Transverse colon (tissue), 4 donors: ENCODE measurements around the gene HS2ST1. TPM values are rescaled to one million over a fixed set of nuclear protein-coding genes. Genes with fewer than 3 reads are reported as not detected.

Experiments used
- DNase-seq: peaks from one replicate; pipeline ENCODE4 v3.0.0-alpha.2; 2019
- H3K27ac ChIP-seq, 4 donors: fragments of 200-600 bp; sonication (generic); 2 replicates each; pipeline ENCODE4 v1.5.1; 2016 to 2018; ENCODE audit warnings: inconsistent platforms in 4 of 4
- H3K27me3 ChIP-seq: fragments of 200-600 bp; sonication (generic); 2 replicates; pipeline ENCODE4 v1.5.1; 2017; ENCODE audit warnings: inconsistent platforms
- H3K36me3 ChIP-seq, 4 donors: fragments of 200-600 bp; sonication (generic); 2 replicates each; pipeline ENCODE4 v1.5.1; 2017 to 2019; ENCODE audit warnings: inconsistent platforms in 4 of 4
- H3K4me1 ChIP-seq, 4 donors: fragments of 200-600 bp; sonication (generic); 2 replicates each; pipeline ENCODE4 v1.5.1; 2017 to 2020; ENCODE audit warnings: inconsistent platforms in 4 of 4
- H3K4me3 ChIP-seq, 4 donors: fragments of 200-600 bp; sonication (generic); 1 replicate in 1 of 4; 2 replicates in 3 of 4; pipeline versions ENCODE4 v1.5.1 to v1.6.1; 2017 to 2019; ENCODE audit warnings: inconsistent platforms in 4 of 4
- H3K9me3 ChIP-seq, 2 donors: fragments of 200-600 bp; sonication (generic); 2 replicates each; pipeline ENCODE4 v1.5.1; 2017 to 2019; ENCODE audit warnings: inconsistent platforms in 2 of 2
- CTCF ChIP-seq, 5 experiments: fragments of 200-600 bp in 3 of 5; fragments of 450-650 bp in 2 of 5; sonication (generic) in 3 of 5; IDR thresholded peaks; 1 replicate in 2 of 5; 2 replicates in 3 of 5; pipeline ENCODE4 v1.5.1; 2016 to 2017; ENCODE audit warnings: antibody characterized with exemption in 5 of 5, inconsistent platforms in 3 of 5, mild to moderate bottlenecking in 2 of 5, moderate library complexity in 1 of 5
- EP300 ChIP-seq: sonication (generic); formaldehyde crosslinking; IDR thresholded peaks from one replicate; pipeline ENCODE4 v1.6.1; 2017; ENCODE audit warnings: antibody characterized with exemption, low read depth
- POLR2A ChIP-seq: fragments of 450-650 bp; IDR thresholded peaks from one replicate; pipeline ENCODE4 v1.6.1; 2016; ENCODE audit warnings: antibody characterized with exemption, mild to moderate bottlenecking, moderate library complexity
- POLR2AphosphoS5 ChIP-seq, 3 donors: sonication (generic); formaldehyde crosslinking; IDR thresholded peaks; one replicate each; pipeline ENCODE4 v1.6.1; 2016; ENCODE audit warnings: antibody characterized with exemption in 3 of 3
- WGBS, 2 donors: methylation state at CpG; one replicate each; pipeline ENCODE4 v1.1.5; 2018; ENCODE audit warnings: low coverage in 1 of 2; 5-methylcytosine and 5-hydroxymethylcytosine counted together
- in situ Hi-C, 4 donors: fragments of 200-750 bp; cut with MboI; loops; one replicate each; pipeline versions ENCODE4 v1.15.0 to v1.15.1; 2017; ENCODE audit warnings: low sequenced_read_pairs in 3 of 4, low pct_ligation_motif_present in 1 of 4, low pct_unique_long_range_greater_than_20kb in 1 of 4
- intact Hi-C: fragments of 100-400 bp; cut with DNase I; formaldehyde crosslinking; loops from one replicate; pipeline ENCODE4 v1.15.1; 2023; ENCODE audit warnings: low total_unique reads
- total RNA-seq, 4 donors: library from RNA; depleted of rRNA; stranded (reverse); fragments of >200 nt; gene quantifications; one replicate each; pipeline ENCODE4 v1.1.0, GENCODE V29; 2016

HS2ST1 gene
- total RNA-seq, 4 donors from 2014 or later, result 1.9 to 17.1 (median 9.9) TPM

- peaks cover 0 to 12% of the 10 kb centered on the region in 2 donors for H3K9me3 ChIP-seq
- in situ Hi-C loops, result no loop called here
- no peak overlapping the region for H3K4me3 ChIP-seq
- no peaks in the 10 kb centered on the region for H3K4me1 ChIP-seq
- no peak for TF ChIP-seq CTCF (IDR thresholded peaks at IDR 0.05)
- no peak for TF ChIP-seq POLR2A
- TF ChIP-seq POLR2AphosphoS5 (IDR thresholded peaks at IDR 0.05), result no peak
- TF ChIP-seq EP300, result no peak
- H3K27ac ChIP-seq, result no peak overlapping the region
- WGBS, 2 donors, result 70 to 96% methylated on average over 2 to 5 of the region's 5 CpGs
- no peaks in the 10 kb centered on the region for H3K36me3 ChIP-seq
- no peaks in the 10 kb centered on the region for H3K27me3 ChIP-seq
- intact Hi-C loops, result no loop called here
- no peak for DNase-seq
Measured at GRCh38 chr1:87051965-87052364, 137.5 kb downstream of the HS2ST1 start.

DNA sequence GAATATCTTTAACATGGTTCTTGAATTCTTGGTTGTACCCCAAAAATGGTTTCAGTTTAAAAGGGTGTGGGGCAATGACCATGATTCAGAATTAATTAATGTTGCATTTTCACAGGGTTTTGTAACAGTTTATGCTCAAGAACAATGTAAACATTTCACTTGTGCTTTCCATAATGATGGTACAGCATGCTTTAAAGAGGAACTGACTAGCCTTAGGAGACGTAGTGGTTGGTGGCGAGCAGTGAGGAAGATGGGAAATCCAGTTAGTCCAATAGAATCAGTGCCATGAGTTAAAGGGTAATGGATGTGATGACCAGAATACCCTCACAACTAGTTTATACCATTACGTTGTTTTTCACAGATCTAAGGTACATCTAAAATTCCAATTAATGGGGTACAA, 138.0 kb downstream of the HS2ST1 start:
- no peaks in the 10 kb centered on the region for H3K36me3 ChIP-seq
- H3K4me1 ChIP-seq, result no peaks in the 10 kb centered on the region
- 92 to 93% methylated on average over 3 of the region's 3 CpGs for WGBS, 2 donors
- peaks cover 0 to 9% of the 10 kb centered on the region in 2 donors for H3K9me3 ChIP-seq
- in situ Hi-C loops, result no loop called here
- no peak overlapping the region for H3K4me3 ChIP-seq
- H3K27ac ChIP-seq, result no peak overlapping the region
- TF ChIP-seq POLR2AphosphoS5 (IDR thresholded peaks at IDR 0.05) (no peak), CTCF (IDR thresholded peaks at IDR 0.05) (no peak), POLR2A (no peak), EP300 (no peak)
- DNase-seq, result no peak
- H3K27me3 ChIP-seq, result no peaks in the 10 kb centered on the region
- intact Hi-C loops, result no loop called here

DNA sequence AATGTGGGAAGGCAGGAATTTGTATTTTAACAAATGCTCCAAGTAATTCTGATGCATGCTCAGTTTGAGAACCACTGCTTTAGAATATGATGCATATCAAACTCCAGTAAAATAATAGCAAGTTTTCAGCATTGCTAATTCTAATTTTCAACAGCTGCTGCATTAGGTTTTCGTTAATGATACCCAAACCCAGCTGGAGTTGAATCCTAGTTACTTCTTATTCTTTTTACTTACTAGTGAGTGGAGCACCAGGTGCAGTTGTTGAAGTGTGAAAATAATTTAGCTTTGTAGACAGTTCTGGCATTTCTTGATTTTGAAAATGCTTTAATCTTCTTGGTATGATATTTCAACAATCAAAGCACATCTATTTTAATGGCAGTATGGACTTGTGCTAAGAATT, 138.5 kb downstream of the HS2ST1 start:
- WGBS, 2 donors, result 89 to 90% methylated on average over 1 of the region's 1 CpG
- in situ Hi-C loops, result no loop called here

DNA sequence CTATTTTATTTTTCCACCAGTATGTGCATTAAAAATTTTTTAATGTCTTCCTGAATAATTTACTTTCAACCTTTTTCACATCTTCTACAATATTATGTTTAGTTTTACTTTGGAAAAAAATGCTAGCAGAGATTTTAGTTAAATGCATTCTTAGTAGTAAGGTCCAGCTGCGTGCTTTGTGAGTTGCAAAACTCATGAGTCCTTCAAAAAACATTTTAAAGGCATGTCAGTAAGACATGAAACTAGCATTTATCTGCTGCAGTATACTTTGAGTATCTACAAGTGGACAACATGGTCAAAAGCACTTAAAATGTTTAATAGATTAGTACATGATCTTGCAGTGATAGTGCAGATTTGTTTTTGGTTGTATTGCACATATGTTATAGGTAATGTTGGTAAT, 139.0 kb downstream of the HS2ST1 start:
- H3K27ac ChIP-seq, result no peak overlapping the region
- in situ Hi-C loops, result no loop called here
- no peak for DNase-seq
- H3K36me3 ChIP-seq, result no peaks in the 10 kb centered on the region
- intact Hi-C loops, result no loop called here
- no peak overlapping the region for H3K4me3 ChIP-seq
- H3K4me1 ChIP-seq, result no peaks in the 10 kb centered on the region
- H3K27me3 ChIP-seq, result no peaks in the 10 kb centered on the region
- WGBS, 2 donors, result 88 to 93% methylated on average over 1 of the region's 1 CpG
- no peaks in the 10 kb centered on the region for H3K9me3 ChIP-seq
- TF ChIP-seq POLR2A (no peak), POLR2AphosphoS5 (IDR thresholded peaks at IDR 0.05) (no peak), CTCF (IDR thresholded peaks at IDR 0.05) (no peak), EP300 (no peak)

More for the DNA sequence above, 138.5 kb downstream of the HS2ST1 start:
- no peaks in the 10 kb centered on the region for H3K27me3 ChIP-seq
- DNase-seq, result no peak
- H3K36me3 ChIP-seq, result no peaks in the 10 kb centered on the region
- intact Hi-C loops, result no loop called here
- H3K9me3 ChIP-seq, result peaks cover 0 to 3% of the 10 kb centered on the region in 2 donors
- no peak overlapping the region for H3K4me3 ChIP-seq
- no peak for TF ChIP-seq POLR2AphosphoS5 (IDR thresholded peaks at IDR 0.05)
- TF ChIP-seq EP300, result no peak
- no peak for TF ChIP-seq CTCF (IDR thresholded peaks at IDR 0.05)
- TF ChIP-seq POLR2A, result no peak
- no peak overlapping the region for H3K27ac ChIP-seq
- H3K4me1 ChIP-seq, result no peaks in the 10 kb centered on the region
